Hematopoietic multipotent progenitor cell treated with erythropoietin and hydrocortisone succinate and interleukin-3 and kit ligand, for 15 days (in vitro differentiated cells): ENCODE results near the gene CPA1.

Experiments
- DNase-seq: peaks from one replicate; pipeline ENCODE4 v3.0.0-alpha.2; 2015; ENCODE audit warnings: low spot score

CPA1 gene

GRCh38 chr7:130430841-130431666 lies 50.8 kb downstream of the CPA1 start:
- no peak for DNase-seq

GRCh38 chr7:130432886-130433285 lies 52.6 kb downstream of the CPA1 start:
- DNase-seq, result no peak

DNA sequence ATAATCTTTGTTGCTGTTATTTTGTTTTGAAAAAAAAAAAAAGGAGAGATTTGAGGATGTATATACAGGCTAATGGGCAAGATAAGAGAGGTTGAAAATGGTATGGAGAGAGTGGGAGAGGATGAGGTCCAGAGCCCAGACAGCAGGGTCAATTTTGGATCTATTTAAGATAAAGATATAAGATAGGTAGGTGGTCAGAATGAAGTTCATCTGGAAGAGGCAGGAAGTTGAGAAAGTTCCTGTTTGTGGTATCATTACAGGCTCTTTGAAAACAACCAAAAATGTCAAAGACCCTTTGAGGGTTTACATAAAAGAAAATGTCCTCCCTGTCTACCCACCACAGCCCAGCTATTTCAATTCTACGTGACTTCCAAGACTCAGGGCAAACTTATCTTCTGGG lies 53.0 kb downstream of the CPA1 start:
- DNase-seq, result no peak

DNA sequence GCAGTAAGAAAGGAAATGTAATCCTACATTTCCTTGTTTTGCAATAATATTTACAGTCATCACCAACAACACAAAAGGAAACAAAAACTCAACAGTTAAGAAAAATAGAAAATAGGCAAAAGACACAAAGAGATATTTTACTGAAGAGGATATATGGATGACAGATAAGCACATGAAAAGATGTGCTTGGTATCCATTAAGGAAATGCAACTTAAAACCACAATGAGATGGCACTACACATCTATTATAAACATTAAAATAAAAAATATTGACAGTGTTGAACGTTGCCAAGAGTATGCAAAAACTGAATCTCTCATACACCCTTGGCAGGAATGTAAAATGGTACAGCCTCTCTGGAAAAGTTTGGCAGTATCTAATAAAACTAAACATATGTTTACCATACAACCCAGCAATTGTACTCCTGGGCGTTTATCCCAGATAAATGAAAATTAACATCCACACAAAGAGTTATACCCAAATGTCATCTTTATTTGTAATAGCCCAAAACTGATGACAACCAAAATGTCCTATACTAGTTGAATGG lies 55.1 kb downstream of the CPA1 start:
- DNase-seq, result no peak

DNA sequence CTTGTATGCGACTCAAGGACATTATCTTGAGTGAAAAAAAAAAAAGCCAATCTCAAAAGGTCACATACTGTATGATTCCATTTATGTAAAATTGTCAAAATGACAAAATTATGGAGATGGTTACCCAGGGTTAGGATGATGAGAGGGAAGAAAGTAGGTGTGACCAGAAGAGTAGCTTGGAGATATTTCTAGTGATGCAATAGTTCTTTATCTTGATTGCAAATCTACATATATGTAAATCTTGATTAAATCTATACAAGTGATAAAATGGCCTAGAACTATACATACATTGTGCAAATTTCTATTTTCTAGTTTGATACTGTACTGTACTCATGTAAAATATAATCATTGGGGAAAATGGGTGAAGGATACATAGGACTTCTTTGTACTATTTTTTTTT lies 56.0 kb downstream of the CPA1 start:
- no peak for DNase-seq
